Measurements from ENCODE around the gene ABAT.

The ABAT gene

DNA sequence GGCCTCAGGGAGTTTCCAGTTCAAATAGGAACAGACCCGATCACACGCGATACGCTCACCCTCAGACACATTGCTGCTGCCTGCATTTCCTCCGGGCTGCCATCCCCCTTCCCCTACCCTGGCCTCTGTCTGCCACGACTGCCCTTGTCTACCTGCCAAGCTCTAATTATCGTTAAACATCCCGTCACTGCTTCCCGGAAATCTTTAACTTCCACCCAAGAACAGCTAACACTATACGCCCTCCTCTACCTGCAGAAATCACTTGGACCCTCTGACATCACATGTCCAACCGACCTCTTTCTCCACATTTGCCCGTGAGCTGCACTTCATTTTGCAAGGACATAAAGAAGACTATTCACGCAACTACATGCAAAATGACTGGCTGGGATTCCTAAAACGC is 40.4 kb downstream of the ABAT start:
- H3K4me3 ChIP-seq (ENCODE audit: low read depth, low read length): no peak overlapping the region

GRCh38 chr16:8716052-8716451 is 41.6 kb downstream of the ABAT start:
- Histone ChIP-seq H3K27me3 (ENCODE audit: control insufficient read depth, insufficient read depth, low read length) (no peaks in the 10 kb centered on the region), H3K36me3 (ENCODE audit: control insufficient read depth, insufficient read depth, low read length) (no peaks in the 10 kb centered on the region), H3K9ac (ENCODE audit: low read depth, low read length) (no peak overlapping the region), H3K9me3 (ENCODE audit: control insufficient read depth, insufficient read depth, low read length) (no peaks in the 10 kb centered on the region), H3K4me1 (ENCODE audit: control insufficient read depth, insufficient read depth, low read length) (peaks cover 3% of the 10 kb centered on the region), H3K4me3 (ENCODE audit: low read depth, low read length) (no peak overlapping the region)

More for the DNA sequence above, 40.4 kb downstream of the ABAT start:
- no peaks in the 10 kb centered on the region for H3K9me3 ChIP-seq (ENCODE audit: control insufficient read depth, insufficient read depth, low read length)
- no peaks in the 10 kb centered on the region for H3K36me3 ChIP-seq (ENCODE audit: control insufficient read depth, insufficient read depth, low read length)
- no peaks in the 10 kb centered on the region for H3K27me3 ChIP-seq (ENCODE audit: control insufficient read depth, insufficient read depth, low read length)
- no peak overlapping the region for H3K9ac ChIP-seq (ENCODE audit: low read depth, low read length)
- no peaks in the 10 kb centered on the region for H3K4me1 ChIP-seq (ENCODE audit: control insufficient read depth, insufficient read depth, low read length)

- Histone ChIP-seq H3K27me3 (ENCODE audit: control insufficient read depth, insufficient read depth, low read length) (no peaks in the 10 kb centered on the region), H3K4me3 (ENCODE audit: low read depth, low read length) (no peak overlapping the region), H3K4me1 (ENCODE audit: control insufficient read depth, insufficient read depth, low read length) (peaks cover 8% of the 10 kb centered on the region), H3K9me3 (ENCODE audit: control insufficient read depth, insufficient read depth, low read length) (no peaks in the 10 kb centered on the region), H3K36me3 (ENCODE audit: control insufficient read depth, insufficient read depth, low read length) (no peaks in the 10 kb centered on the region), H3K9ac (ENCODE audit: low read depth, low read length) (no peak overlapping the region)
Measured at GRCh38 chr16:8716592-8716991, 42.2 kb downstream of the ABAT start.

- H3K4me1 ChIP-seq (ENCODE audit: control insufficient read depth, insufficient read depth, low read length): peaks cover 15% of the 10 kb centered on the region
- no peak overlapping the region for H3K4me3 ChIP-seq (ENCODE audit: low read depth, low read length)
- H3K36me3 ChIP-seq (ENCODE audit: control insufficient read depth, insufficient read depth, low read length): no peaks in the 10 kb centered on the region
- H3K27me3 ChIP-seq (ENCODE audit: control insufficient read depth, insufficient read depth, low read length): no peaks in the 10 kb centered on the region
- H3K9ac ChIP-seq (ENCODE audit: low read depth, low read length): no peak overlapping the region
- H3K9me3 ChIP-seq (ENCODE audit: control insufficient read depth, insufficient read depth, low read length): no peaks in the 10 kb centered on the region
Measured at GRCh38 chr16:8717469-8717868, 43.1 kb downstream of the ABAT start.

DNA sequence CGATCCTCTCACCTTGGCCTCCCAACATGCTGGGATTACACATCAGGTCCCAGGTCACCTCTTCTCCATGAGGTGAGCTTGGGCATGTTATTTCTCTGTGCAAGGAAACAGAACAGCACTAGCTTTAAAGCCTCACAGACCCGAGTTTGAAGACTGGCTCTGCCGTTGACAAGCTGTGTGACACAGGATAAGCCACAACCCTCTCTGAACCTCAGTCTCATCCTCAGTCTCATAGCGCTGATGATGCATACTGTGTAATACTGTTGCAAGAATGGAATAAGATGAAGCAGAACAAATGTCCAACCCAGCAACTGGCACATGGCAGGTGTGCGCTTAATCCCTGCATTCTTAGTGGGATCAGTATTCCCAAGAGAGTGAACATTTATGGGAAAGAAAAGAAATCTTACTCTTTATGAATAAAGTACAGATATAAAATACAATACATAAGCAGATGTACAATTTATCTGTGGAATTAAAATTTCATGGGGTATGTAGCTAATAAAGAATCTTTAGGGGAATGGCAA is 43.5 kb downstream of the ABAT start:
- H3K27me3 ChIP-seq (ENCODE audit: control insufficient read depth, insufficient read depth, low read length): no peaks in the 10 kb centered on the region
- no peak overlapping the region for H3K4me3 ChIP-seq (ENCODE audit: low read depth, low read length)
- no peaks in the 10 kb centered on the region for H3K9me3 ChIP-seq (ENCODE audit: control insufficient read depth, insufficient read depth, low read length)
- peaks cover 15% of the 10 kb centered on the region for H3K4me1 ChIP-seq (ENCODE audit: control insufficient read depth, insufficient read depth, low read length)
- no peak overlapping the region for H3K9ac ChIP-seq (ENCODE audit: low read depth, low read length)
- no peaks in the 10 kb centered on the region for H3K36me3 ChIP-seq (ENCODE audit: control insufficient read depth, insufficient read depth, low read length)

- Histone ChIP-seq H3K4me3 (ENCODE audit: low read depth, low read length) (no peak overlapping the region), H3K9me3 (ENCODE audit: control insufficient read depth, insufficient read depth, low read length) (no peaks in the 10 kb centered on the region), H3K4me1 (ENCODE audit: control insufficient read depth, insufficient read depth, low read length) (peaks cover 15% of the 10 kb centered on the region), H3K27me3 (ENCODE audit: control insufficient read depth, insufficient read depth, low read length) (no peaks in the 10 kb centered on the region), H3K9ac (ENCODE audit: low read depth, low read length) (no peak overlapping the region), H3K36me3 (ENCODE audit: control insufficient read depth, insufficient read depth, low read length) (no peaks in the 10 kb centered on the region)
Measured at GRCh38 chr16:8718851-8719680, 44.6 kb downstream of the ABAT start.

DNA sequence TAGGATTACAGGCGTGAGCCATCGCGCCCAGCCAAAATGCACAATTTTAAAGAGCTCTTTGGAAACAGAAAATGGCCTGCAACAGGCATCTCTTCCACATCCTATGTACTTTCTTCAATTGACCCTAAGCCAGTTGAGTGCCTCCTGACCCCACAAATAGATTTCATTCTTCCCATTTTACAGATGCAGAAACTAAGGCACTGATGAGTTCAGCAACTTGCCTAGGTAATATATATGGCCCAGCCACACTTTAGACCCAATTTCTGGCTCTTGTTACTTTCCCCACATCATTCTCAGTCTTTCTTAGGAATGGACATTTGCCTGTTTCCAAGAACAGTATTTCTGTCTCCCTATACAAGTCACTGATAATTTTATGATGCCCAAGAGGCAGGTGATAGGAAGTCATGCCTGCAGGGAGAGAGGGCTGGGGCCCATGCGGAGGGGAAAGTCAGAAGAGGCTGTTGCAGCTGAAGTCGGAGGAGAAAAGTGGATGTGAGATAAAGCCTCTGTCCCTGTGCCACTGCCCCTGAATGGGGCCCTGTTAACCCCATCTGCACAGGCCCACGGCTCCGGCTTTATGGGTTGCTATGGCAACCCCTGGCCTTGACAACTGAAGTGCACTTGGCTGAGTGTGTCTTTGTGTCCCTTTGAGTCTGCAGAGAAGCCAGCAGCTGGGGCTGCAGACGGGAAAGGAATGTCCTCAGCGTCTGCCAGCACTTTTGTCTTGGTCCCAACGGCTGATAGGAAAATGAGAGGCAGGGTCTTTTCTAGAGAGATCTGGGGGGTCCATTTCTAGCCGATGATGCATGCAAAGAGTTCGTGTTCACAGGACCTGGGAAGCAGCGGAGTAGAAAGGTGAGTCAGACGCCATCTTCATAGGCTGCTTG is 45.9 kb downstream of the ABAT start:
- Histone ChIP-seq H3K4me1 (ENCODE audit: control insufficient read depth, insufficient read depth, low read length) (peaks cover 15% of the 10 kb centered on the region), H3K36me3 (ENCODE audit: control insufficient read depth, insufficient read depth, low read length) (no peaks in the 10 kb centered on the region), H3K9ac (ENCODE audit: low read depth, low read length) (no peak overlapping the region), H3K27me3 (ENCODE audit: control insufficient read depth, insufficient read depth, low read length) (no peaks in the 10 kb centered on the region), H3K9me3 (ENCODE audit: control insufficient read depth, insufficient read depth, low read length) (no peaks in the 10 kb centered on the region), H3K4me3 (ENCODE audit: low read depth, low read length) (no peak overlapping the region)

- H3K9ac ChIP-seq (ENCODE audit: low read depth, low read length): no peak overlapping the region
- no peaks in the 10 kb centered on the region for H3K36me3 ChIP-seq (ENCODE audit: control insufficient read depth, insufficient read depth, low read length)
- H3K4me3 ChIP-seq (ENCODE audit: low read depth, low read length): no peak overlapping the region
- peaks cover 15% of the 10 kb centered on the region for H3K4me1 ChIP-seq (ENCODE audit: control insufficient read depth, insufficient read depth, low read length)
- no peaks in the 10 kb centered on the region for H3K27me3 ChIP-seq (ENCODE audit: control insufficient read depth, insufficient read depth, low read length)
- no peaks in the 10 kb centered on the region for H3K9me3 ChIP-seq (ENCODE audit: control insufficient read depth, insufficient read depth, low read length)
Measured at GRCh38 chr16:8720967-8721308, 46.5 kb downstream of the ABAT start.

DNA sequence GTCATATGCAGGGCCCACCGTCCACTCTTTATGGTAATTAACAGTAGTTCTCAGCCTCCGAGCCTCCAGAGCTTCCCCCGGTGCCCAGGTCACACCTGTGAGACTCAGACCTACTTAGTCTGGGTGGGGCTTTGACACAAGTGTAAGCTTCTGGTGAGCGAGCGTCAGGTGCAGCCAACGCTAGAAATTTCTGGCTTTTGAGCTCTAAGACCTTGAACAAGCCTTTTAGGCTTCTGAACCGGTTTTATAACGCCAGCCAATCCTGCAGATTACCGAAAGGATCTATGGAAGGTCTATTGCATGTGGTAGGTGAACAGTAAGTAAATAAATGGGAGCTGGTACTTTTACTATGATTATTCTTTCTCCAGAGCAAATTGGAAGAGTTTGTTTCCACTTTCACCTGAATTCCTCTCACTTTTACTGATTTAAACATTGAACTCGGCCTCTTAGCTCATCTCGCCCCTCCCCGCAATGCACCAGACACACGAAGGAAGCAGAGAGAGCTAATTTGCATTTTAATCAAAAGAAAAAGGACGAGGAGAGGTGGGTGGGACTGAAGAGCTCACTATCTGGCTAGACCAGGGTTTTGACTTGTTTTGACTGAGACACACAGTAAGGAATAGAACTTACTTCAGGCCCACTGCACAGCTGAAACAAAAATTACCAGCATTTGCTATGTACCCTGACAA is 47.1 kb downstream of the ABAT start:
- Histone ChIP-seq H3K36me3 (ENCODE audit: control insufficient read depth, insufficient read depth, low read length) (no peaks in the 10 kb centered on the region), H3K9me3 (ENCODE audit: control insufficient read depth, insufficient read depth, low read length) (no peaks in the 10 kb centered on the region), H3K4me3 (ENCODE audit: low read depth, low read length) (no peak overlapping the region), H3K4me1 (ENCODE audit: control insufficient read depth, insufficient read depth, low read length) (peaks cover 15% of the 10 kb centered on the region), H3K27me3 (ENCODE audit: control insufficient read depth, insufficient read depth, low read length) (no peaks in the 10 kb centered on the region), H3K9ac (ENCODE audit: low read depth, low read length) (no peak overlapping the region)

GRCh38 chr16:8722025-8722348 is 47.6 kb downstream of the ABAT start:
- no peak overlapping the region for H3K9ac ChIP-seq (ENCODE audit: low read depth, low read length)
- H3K27me3 ChIP-seq (ENCODE audit: control insufficient read depth, insufficient read depth, low read length): no peaks in the 10 kb centered on the region
- H3K9me3 ChIP-seq (ENCODE audit: control insufficient read depth, insufficient read depth, low read length): no peaks in the 10 kb centered on the region
- no peak overlapping the region for H3K4me3 ChIP-seq (ENCODE audit: low read depth, low read length)
- no peaks in the 10 kb centered on the region for H3K36me3 ChIP-seq (ENCODE audit: control insufficient read depth, insufficient read depth, low read length)
- peaks cover 15% of the 10 kb centered on the region for H3K4me1 ChIP-seq (ENCODE audit: control insufficient read depth, insufficient read depth, low read length)

DNA sequence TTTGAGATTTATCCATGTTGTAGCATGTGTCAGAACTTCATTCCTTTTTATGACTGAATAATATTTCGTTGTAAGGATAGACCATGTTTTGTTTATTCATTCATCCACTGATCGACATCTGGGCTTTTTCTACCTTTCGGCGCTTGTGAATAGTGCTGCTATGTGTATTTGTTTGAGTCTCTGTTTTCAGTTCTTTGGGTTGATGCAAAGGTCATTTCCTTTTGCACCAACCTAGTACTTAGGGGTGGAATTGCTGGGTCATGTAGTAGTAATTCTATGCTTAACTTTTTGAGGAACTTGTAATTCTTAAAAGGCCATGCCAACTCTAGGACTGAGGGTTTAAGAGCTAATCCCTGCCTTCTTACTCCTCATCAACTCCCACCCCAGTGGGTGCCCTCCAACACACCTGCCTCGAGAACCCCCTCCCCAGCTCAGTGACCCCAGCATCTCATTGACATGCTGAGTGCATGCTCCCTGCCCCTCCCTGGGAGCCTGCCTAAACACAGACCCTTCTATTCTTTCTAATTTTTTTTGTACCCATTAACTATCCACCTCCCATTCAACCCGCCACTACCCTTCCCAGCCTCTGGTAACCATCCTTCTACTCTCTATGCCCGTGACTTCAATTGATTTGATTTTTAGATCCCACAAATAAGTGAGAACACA is 51.2 kb downstream of the ABAT start:
- Histone ChIP-seq H3K27me3 (ENCODE audit: control insufficient read depth, insufficient read depth, low read length) (no peaks in the 10 kb centered on the region), H3K36me3 (ENCODE audit: control insufficient read depth, insufficient read depth, low read length) (no peaks in the 10 kb centered on the region), H3K4me1 (ENCODE audit: control insufficient read depth, insufficient read depth, low read length) (peaks cover 12% of the 10 kb centered on the region), H3K9me3 (ENCODE audit: control insufficient read depth, insufficient read depth, low read length) (no peaks in the 10 kb centered on the region), H3K9ac (ENCODE audit: low read depth, low read length) (no peak overlapping the region), H3K4me3 (ENCODE audit: low read depth, low read length) (no peak overlapping the region)
